ENCODE measurements around the gene B4GALT6. TPM values are rescaled to one million over a fixed set of nuclear protein-coding genes. Genes with fewer than 3 reads are reported as not detected.

The B4GALT6 gene
- polyA plus RNA-seq, 1 donor (not counting 4 experiments of a cell fraction or from before 2014, with no cell fraction given): 7.1 TPM

DNA sequence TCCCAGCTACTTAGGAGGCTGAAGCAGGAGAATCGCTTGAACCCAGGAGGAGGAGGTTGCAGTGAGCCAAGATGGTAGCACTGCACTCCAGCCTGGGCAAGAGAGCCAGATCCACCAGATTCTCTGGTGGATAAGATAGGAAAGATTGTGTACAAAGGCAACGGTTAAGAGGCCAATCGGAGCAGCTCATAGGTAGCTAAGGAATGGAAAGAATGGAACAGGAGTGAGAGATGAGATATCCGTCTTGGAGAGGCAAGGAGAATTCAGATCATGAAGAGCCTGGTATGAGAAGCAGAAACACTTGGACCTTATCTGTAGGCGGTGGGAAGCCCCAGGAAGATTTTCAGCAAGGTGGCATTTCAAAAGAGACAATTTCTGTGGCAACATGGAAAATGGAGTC, 65.6 kb downstream of the B4GALT6 start:
- Histone ChIP-seq H3K4me2 (ENCODE audit: control insufficient read depth, extremely low read depth, insufficient read depth, low read depth, low read length) (no peak overlapping the region), H3K4me3 (ENCODE audit: control insufficient read depth in 2 of 3, extremely low read depth in 1 of 3, insufficient read depth in 2 of 3, low read depth in 1 of 3, low read length in 3 of 3) (no peak overlapping the region), H3K36me3 (ENCODE audit: control insufficient read depth in 2 of 2, extremely low read depth in 1 of 2, insufficient read depth in 2 of 2, low read length in 2 of 2) (no peaks in the 10 kb centered on the region), H3K27me3 (ENCODE audit: control insufficient read depth, extremely low read depth, insufficient read depth, low read length) (no peaks in the 10 kb centered on the region), H3K79me2 (ENCODE audit: control insufficient read depth, insufficient read depth, low read length) (no peaks in the 10 kb centered on the region), H3K9ac (ENCODE audit: control insufficient read depth, extremely low read depth, insufficient read depth, low read length) (no peak overlapping the region), H3K4me1 (ENCODE audit: control insufficient read depth, extremely low read depth, insufficient read depth, low read length) (peaks cover 11% of the 10 kb centered on the region), H3K27ac (ENCODE audit: control insufficient read depth, insufficient read depth, low read length) (peak overlapping the region; percentile 0), H3K9me1 (ENCODE audit: control insufficient read depth, extremely low read depth, insufficient read depth, low read length) (no peaks in the 10 kb centered on the region), H4K20me1 (ENCODE audit: control insufficient read depth, extremely low read depth, insufficient read depth, low read length) (no peaks in the 10 kb centered on the region), H3K9me3 (ENCODE audit: control insufficient read depth, low read depth, low read length) (no peaks in the 10 kb centered on the region), H2AFZ (ENCODE audit: control insufficient read depth, low read length) (no peak overlapping the region)
- FAIRE-seq: no peak
- TF ChIP-seq CTCF (optimal IDR thresholded peaks at IDR 0.05 in 1 of 3, IDR thresholded peaks at IDR 0.05 in 1 of 3, conservative IDR thresholded peaks at IDR 0.05 in 1 of 3; ENCODE audit: extremely low read depth in 1 of 3, insufficient read depth in 2 of 3, low read length in 3 of 3): no peak
- no peak for TF ChIP-seq EZH2 (IDR thresholded peaks at IDR 0.05; ENCODE audit: low read length)
- DNase-seq (ENCODE audit: low read depth, low spot score): no peak
- dilution Hi-C loops (cut with MboI; ENCODE audit: extremely low pct_ligation_motif_present, low sequenced_read_pairs): no loop called here

GRCh38 chr18:31617031-31617717, 67.2 kb downstream of the B4GALT6 start:
- FAIRE-seq: no peak
- H3K9me1 ChIP-seq (ENCODE audit: control insufficient read depth, extremely low read depth, insufficient read depth, low read length): no peaks in the 10 kb centered on the region
- dilution Hi-C loops (cut with MboI; ENCODE audit: extremely low pct_ligation_motif_present, low sequenced_read_pairs): no loop called here

More at GRCh38 chr18:31617031-31617717, 67.2 kb downstream of the B4GALT6 start:
- H3K27ac ChIP-seq (ENCODE audit: control insufficient read depth, insufficient read depth, low read length): no peak overlapping the region
- no peak overlapping the region for H3K9ac ChIP-seq (ENCODE audit: control insufficient read depth, extremely low read depth, insufficient read depth, low read length)
- DNase-seq (ENCODE audit: low read depth, low spot score): no peak
- peaks cover 11% of the 10 kb centered on the region for H3K4me1 ChIP-seq (ENCODE audit: control insufficient read depth, extremely low read depth, insufficient read depth, low read length)
- H3K9me3 ChIP-seq (ENCODE audit: control insufficient read depth, low read depth, low read length): no peaks in the 10 kb centered on the region
- no peaks in the 10 kb centered on the region for H3K27me3 ChIP-seq (ENCODE audit: control insufficient read depth, extremely low read depth, insufficient read depth, low read length)
- no peaks in the 10 kb centered on the region for H3K36me3 ChIP-seq (ENCODE audit: control insufficient read depth in 2 of 2, extremely low read depth in 1 of 2, insufficient read depth in 2 of 2, low read length in 2 of 2)
- H4K20me1 ChIP-seq (ENCODE audit: control insufficient read depth, extremely low read depth, insufficient read depth, low read length): no peaks in the 10 kb centered on the region
- H3K4me3 ChIP-seq (ENCODE audit: control insufficient read depth in 2 of 3, extremely low read depth in 1 of 3, insufficient read depth in 2 of 3, low read depth in 1 of 3, low read length in 3 of 3): no peak overlapping the region
- no peak overlapping the region for H3K4me2 ChIP-seq (ENCODE audit: control insufficient read depth, extremely low read depth, insufficient read depth, low read depth, low read length)
- TF ChIP-seq EZH2 (IDR thresholded peaks at IDR 0.05; ENCODE audit: low read length) (no peak), CTCF (optimal IDR thresholded peaks at IDR 0.05 in 1 of 3, IDR thresholded peaks at IDR 0.05 in 1 of 3, conservative IDR thresholded peaks at IDR 0.05 in 1 of 3; ENCODE audit: extremely low read depth in 1 of 3, insufficient read depth in 2 of 3, low read length in 3 of 3) (no peak)
- no peak overlapping the region for H2AFZ ChIP-seq (ENCODE audit: control insufficient read depth, low read length)
- no peaks in the 10 kb centered on the region for H3K79me2 ChIP-seq (ENCODE audit: control insufficient read depth, insufficient read depth, low read length)

Data from keratinocyte (primary cell).